HG03108 (cell line): ENCODE measurements around the gene PEX10.

Experiments
- ATAC-seq: cut with Tn5 transposase; IDR thresholded peaks from one replicate; pipeline ENCODE4 v1.9.1; 2021; ENCODE audit warnings: moderate library complexity; ENCODE audit not compliant: unreplicated experiment

Gene PEX10

GRCh38 chr1:2405588-2406295, 6.6 kb downstream of the PEX10 start:
- ATAC-seq = no peak

GRCh38 chr1:2404890-2405511, 7.4 kb downstream of the PEX10 start:
- ATAC-seq = no peak

GRCh38 chr1:2404142-2404889, 8.0 kb downstream of the PEX10 start:
- ATAC-seq = no peak

GRCh38 chr1:2403273-2403672, 9.1 kb downstream of the PEX10 start:
- no peak for ATAC-seq

- ATAC-seq = no peak
Measured at GRCh38 chr1:2402420-2402819, 9.9 kb downstream of the PEX10 start.

- ATAC-seq = no peak
Measured at GRCh38 chr1:2400950-2401649, 11.3 kb downstream of the PEX10 start.

GRCh38 chr1:2400576-2400909, 11.8 kb downstream of the PEX10 start:
- ATAC-seq = no peak

- no peak for ATAC-seq
Measured at GRCh38 chr1:2399890-2400575, 12.3 kb downstream of the PEX10 start.

- ATAC-seq = no peak
Measured at GRCh38 chr1:2398871-2399270, 13.5 kb downstream of the PEX10 start.

- no peak for ATAC-seq
Measured at GRCh38 chr1:2397007-2397679, 15.2 kb downstream of the PEX10 start.

- ATAC-seq = no peak
Measured at GRCh38 chr1:2396476-2396875, 15.9 kb downstream of the PEX10 start.

GRCh38 chr1:2396059-2396458, 16.3 kb downstream of the PEX10 start:
- ATAC-seq = no peak

- no peak for ATAC-seq
Measured at GRCh38 chr1:2395245-2395644, 17.1 kb downstream of the PEX10 start.

- no peak for ATAC-seq
Measured at GRCh38 chr1:2394761-2395160, 17.6 kb downstream of the PEX10 start.

GRCh38 chr1:2394220-2394619, 18.1 kb downstream of the PEX10 start:
- no peak for ATAC-seq

GRCh38 chr1:2393471-2393877, 18.9 kb downstream of the PEX10 start:
- no peak for ATAC-seq

GRCh38 chr1:2392686-2393085, 19.7 kb downstream of the PEX10 start:
- ATAC-seq = no peak

GRCh38 chr1:2391931-2392509, 20.3 kb downstream of the PEX10 start:
- peak; percentile 10 for ATAC-seq

GRCh38 chr1:2391041-2391930, 21.1 kb downstream of the PEX10 start, which contains the start of the genes MORN1 and RER1:
Gene MORN1, minus strand, starts transcription at chr1:2391554. Its CDS starts 21 bp downstream, at chr1:2391533.
Gene RER1, plus strand, starts transcription at chr1:2391841. Its CDS starts 3,950 bp downstream, at chr1:2395791.
- peak; percentile 83 for ATAC-seq
